ENCODE results near the gene CAST. TPM values are rescaled to one million over a fixed set of nuclear protein-coding genes. Genes with fewer than 3 reads are reported as not detected.

CAST gene
- total and polyA plus RNA-seq, 8 donors = 128 to 264 (median 156) TPM

- no peak for DNase-seq
- Histone ChIP-seq H3K9me3 (no peaks in the 10 kb centered on the region), H3K4me1 (peaks cover 0 to 8% of the 10 kb centered on the region in 2 donors), H3K4me3 (no peak overlapping the region), H3K36me3 (peaks cover 0 to 88% of the 10 kb centered on the region in 2 donors), H3K27me3 (no peaks in the 10 kb centered on the region), H3K27ac (no peak overlapping the region)
- intact Hi-C loops (cut with DNase I) = loop anchor here in 1 of 2 donors (10.0 kb wide), 1 partner anchor 409 kb away; no protein-coding TSS in a partner anchor
- TF ChIP-seq, protein P1, sequence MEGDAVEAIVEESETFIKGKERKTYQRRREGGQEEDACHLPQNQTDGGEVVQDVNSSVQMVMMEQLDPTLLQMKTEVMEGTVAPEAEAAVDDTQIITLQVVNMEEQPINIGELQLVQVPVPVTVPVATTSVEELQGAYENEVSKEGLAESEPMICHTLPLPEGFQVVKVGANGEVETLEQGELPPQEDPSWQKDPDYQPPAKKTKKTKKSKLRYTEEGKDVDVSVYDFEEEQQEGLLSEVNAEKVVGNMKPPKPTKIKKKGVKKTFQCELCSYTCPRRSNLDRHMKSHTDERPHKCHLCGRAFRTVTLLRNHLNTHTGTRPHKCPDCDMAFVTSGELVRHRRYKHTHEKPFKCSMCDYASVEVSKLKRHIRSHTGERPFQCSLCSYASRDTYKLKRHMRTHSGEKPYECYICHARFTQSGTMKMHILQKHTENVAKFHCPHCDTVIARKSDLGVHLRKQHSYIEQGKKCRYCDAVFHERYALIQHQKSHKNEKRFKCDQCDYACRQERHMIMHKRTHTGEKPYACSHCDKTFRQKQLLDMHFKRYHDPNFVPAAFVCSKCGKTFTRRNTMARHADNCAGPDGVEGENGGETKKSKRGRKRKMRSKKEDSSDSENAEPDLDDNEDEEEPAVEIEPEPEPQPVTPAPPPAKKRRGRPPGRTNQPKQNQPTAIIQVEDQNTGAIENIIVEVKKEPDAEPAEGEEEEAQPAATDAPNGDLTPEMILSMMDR (IDR thresholded peaks at IDR 0.05) = no peak
- ATAC-seq = no peak
Observed at GRCh38 chr5:96755851-96756250, 93.7 kb downstream of the CAST start.

GRCh38 chr5:96756985-96757384 lies 94.8 kb downstream of the CAST start:
- Histone ChIP-seq H3K4me3 (no peak overlapping the region), H3K4me1 (peaks cover 0 to 4% of the 10 kb centered on the region in 2 donors), H3K9me3 (no peaks in the 10 kb centered on the region), H3K36me3 (peaks cover 0 to 86% of the 10 kb centered on the region in 2 donors), H3K27me3 (no peaks in the 10 kb centered on the region), H3K27ac (no peak overlapping the region)
- DNase-seq (no peak), ATAC-seq (no peak)
- TF ChIP-seq, protein P1 (IDR thresholded peaks at IDR 0.05) = no peak
- intact Hi-C loops (cut with DNase I) = loop anchor here in 1 of 2 donors (10.0 kb wide), 1 partner anchor 408 kb away; no protein-coding TSS in a partner anchor

GRCh38 chr5:96758621-96759020 lies 96.4 kb downstream of the CAST start:
- no peaks in the 10 kb centered on the region for H3K27me3 ChIP-seq
- H3K27ac ChIP-seq = no peak overlapping the region
- H3K36me3 ChIP-seq = peaks cover 0 to 95% of the 10 kb centered on the region in 2 donors
- H3K4me3 ChIP-seq = no peak overlapping the region
- no peaks in the 10 kb centered on the region for H3K4me1 ChIP-seq
- no peak for DNase-seq
- TF ChIP-seq, protein P1 (IDR thresholded peaks at IDR 0.05) = no peak
- intact Hi-C loops (cut with DNase I) = loop anchor here in 1 of 2 donors (10.0 kb wide), 1 partner anchor 406 kb away; no protein-coding TSS in a partner anchor
- no peak for ATAC-seq
- no peaks in the 10 kb centered on the region for H3K9me3 ChIP-seq

GRCh38 chr5:96761618-96762017 lies 99.4 kb downstream of the CAST start:
- H3K36me3 ChIP-seq = peaks cover 0 to 95% of the 10 kb centered on the region in 2 donors

GRCh38 chr5:96763026-96763425 lies 100.8 kb downstream of the CAST start:
- TF ChIP-seq, protein P1 (IDR thresholded peaks at IDR 0.05) = no peak
- no peaks in the 10 kb centered on the region for H3K9me3 ChIP-seq
- H3K27me3 ChIP-seq = no peaks in the 10 kb centered on the region
- H3K36me3 ChIP-seq = peaks cover 0 to 95% of the 10 kb centered on the region in 2 donors
- intact Hi-C loops (cut with DNase I) = no loop called here
- H3K27ac ChIP-seq = no peak overlapping the region
- no peak overlapping the region for H3K4me3 ChIP-seq
- no peaks in the 10 kb centered on the region for H3K4me1 ChIP-seq
- DNase-seq (no peak), ATAC-seq (no peak)

More at GRCh38 chr5:96761618-96762017, 99.4 kb downstream of the CAST start:
- Histone ChIP-seq H3K27ac (no peak overlapping the region), H3K27me3 (no peaks in the 10 kb centered on the region), H3K4me3 (no peak overlapping the region), H3K9me3 (no peaks in the 10 kb centered on the region), H3K4me1 (no peaks in the 10 kb centered on the region)
- no peak for DNase-seq
- TF ChIP-seq, protein P1 (IDR thresholded peaks at IDR 0.05) = no peak
- intact Hi-C loops (cut with DNase I) = no loop called here
- ATAC-seq = no peak
